GM23338 (cell line): ENCODE results near the gene LRP1-AS. TPM values are rescaled to one million over a fixed set of nuclear protein-coding genes. Genes with fewer than 3 reads are reported as not detected.

Experiments
- ATAC-seq: fragments of 200-7000 bp; cut with Tn5 transposase; 3 replicates; pipeline ENCODE4 v1.9.1; 2020
- DNase-seq: peaks from one replicate; pipeline ENCODE4 v3.0.0-alpha.2; 2015; ENCODE audit warnings: low spot score
- H2AFZ ChIP-seq: fragments of 200-600 bp; sonication (generic); 2 replicates; pipeline ENCODE4 v1.8.0; 2016; ENCODE audit warnings: antibody characterized with exemption, mild to moderate bottlenecking, moderate library complexity
- H3F3A ChIP-seq: fragments of 200-600 bp; sonication (generic); replicated peaks from 2 replicates; pipeline ENCODE4 v1.8.0; 2017; ENCODE audit warnings: antibody characterized with exemption, mixed run types, low read depth
- H3K27ac ChIP-seq: fragments of 200-600 bp; sonication (generic); 2 replicates; pipeline ENCODE4 v1.6.1; 2016; ENCODE audit warnings: low read depth
- H3K27me3 ChIP-seq: fragments of 200-600 bp; sonication (generic); 2 replicates; pipeline ENCODE4 v1.8.0; 2016; ENCODE audit warnings: mild to moderate bottlenecking, mixed run types, moderate library complexity; ENCODE audit not compliant: insufficient read depth
- H3K36me3 ChIP-seq: fragments of 200-600 bp; sonication (generic); 2 replicates; pipeline ENCODE4 v1.8.0; 2016; ENCODE audit warnings: mild to moderate bottlenecking; ENCODE audit not compliant: insufficient read depth
- H3K4me1 ChIP-seq: fragments of 200-600 bp; sonication (generic); 2 replicates; pipeline ENCODE4 v1.8.0; 2016; ENCODE audit warnings: mild to moderate bottlenecking, moderate library complexity; ENCODE audit not compliant: insufficient read depth
- H3K4me2 ChIP-seq: fragments of 200-600 bp; sonication (generic); 2 replicates; pipeline ENCODE4 v1.7.1; 2017; ENCODE audit warnings: mixed run types
- H3K4me3 ChIP-seq: fragments of 200-600 bp; sonication (generic); 2 replicates; pipeline ENCODE4 v1.6.1; 2016; ENCODE audit warnings: mixed run types
- H3K79me2 ChIP-seq: fragments of 200-600 bp; sonication (generic); replicated peaks from 2 replicates; pipeline ENCODE4 v1.8.0; 2017; ENCODE audit warnings: mild to moderate bottlenecking; ENCODE audit not compliant: insufficient read depth
- H3K9me2 ChIP-seq: fragments of 200-600 bp; sonication (generic); 2 replicates; pipeline ENCODE4 v1.8.0; 2017; ENCODE audit not compliant: insufficient read depth
- H4K20me1 ChIP-seq: fragments of 200-600 bp; sonication (generic); replicated peaks from 2 replicates; pipeline ENCODE4 v1.8.0; 2017; ENCODE audit warnings: mild to moderate bottlenecking; ENCODE audit not compliant: insufficient read depth
- H3K27ac Mint-ChIP-seq: 2 replicates; pipeline ENCODE4 v1.8.0; 2020; ENCODE audit warnings: inconsistent platforms, mild to moderate bottlenecking, moderate library complexity, mixed read lengths
- H3K27me3 Mint-ChIP-seq: 3 replicates; pipeline ENCODE4 v1.8.0; 2022; ENCODE audit warnings: low read depth, mild to moderate bottlenecking, moderate library complexity, mixed read lengths, inconsistent platforms; ENCODE audit not compliant: insufficient read depth, poor library complexity
- H3K36me3 Mint-ChIP-seq: 3 replicates; pipeline ENCODE4 v1.8.0; 2021; ENCODE audit warnings: low read depth, mild to moderate bottlenecking, inconsistent platforms, moderate library complexity, mixed read lengths
- H3K4me1 Mint-ChIP-seq: 3 replicates; pipeline ENCODE4 v1.8.0; 2020; ENCODE audit warnings: mild to moderate bottlenecking, inconsistent platforms, mixed read lengths
- H3K4me3 Mint-ChIP-seq: 3 replicates; pipeline ENCODE4 v1.8.0; 2021; ENCODE audit warnings: moderate library complexity, mild to moderate bottlenecking, inconsistent platforms, mixed read lengths
- H3K9me3 Mint-ChIP-seq: 3 replicates; pipeline ENCODE4 v1.8.0; 2020; ENCODE audit warnings: moderate library complexity, mild to moderate bottlenecking, inconsistent platforms, mixed read lengths
- CREB1 ChIP-seq: fragments of 250-450 bp; sonication (Bioruptor Pico); IDR thresholded peaks from 2 replicates; pipeline ENCODE4 v1.5.0; 2020; ENCODE audit warnings: low read depth, mild to moderate bottlenecking, moderate library complexity
- EZH2phosphoT487 ChIP-seq: fragments of 200-600 bp; sonication (generic); IDR thresholded peaks from one replicate; pipeline ENCODE4 v1.8.1; 2018; ENCODE audit warnings: antibody characterized with exemption; ENCODE audit not compliant: unreplicated experiment
- JUNB ChIP-seq: IDR thresholded peaks from one replicate; pipeline ENCODE4 v1.6.1; 2016; ENCODE audit warnings: antibody characterized with exemption; ENCODE audit not compliant: unreplicated experiment
- NANOG ChIP-seq: IDR thresholded peaks from 2 replicates; pipeline ENCODE4 v1.6.1; 2016; ENCODE audit warnings: antibody characterized with exemption, borderline replicate concordance
- POLR2AphosphoS5 ChIP-seq: IDR thresholded peaks from 2 replicates; pipeline ENCODE4 v1.6.1; 2016; ENCODE audit warnings: antibody characterized with exemption, low read depth
- polyA plus RNA-seq: library from polyadenylated mRNA; unstranded; fragments of >200 nt; fragmentation: Nextera tagmentation; extraction: Ambion mirVana; gene quantifications from 2 replicates; pipeline ENCODE4 v1.2.1, GENCODE V29; 2016
- total RNA-seq: library from RNA; depleted of rRNA; stranded (reverse); fragments of >200 nt; shearing (Covaris generic); gene quantifications from 2 replicates; pipeline ENCODE4 v1.2.3, GENCODE V29; 2014
- TF ChIP-seq, protein P1 (sequence below): fragments of 250-450 bp; sonication (Bioruptor Pico); IDR thresholded peaks from 2 replicates; pipeline ENCODE4 v1.5.0; 2020; ENCODE audit warnings: mild to moderate bottlenecking, moderate library complexity
- TF ChIP-seq, protein P2 (sequence below): IDR thresholded peaks from 2 replicates; pipeline ENCODE4 v1.6.1; 2016; ENCODE audit warnings: antibody characterized with exemption

Gene LRP1-AS
- total and polyA plus RNA-seq, 2 experiments from 2014 or later, result 0.86 TPM; not detected in 1

DNA sequence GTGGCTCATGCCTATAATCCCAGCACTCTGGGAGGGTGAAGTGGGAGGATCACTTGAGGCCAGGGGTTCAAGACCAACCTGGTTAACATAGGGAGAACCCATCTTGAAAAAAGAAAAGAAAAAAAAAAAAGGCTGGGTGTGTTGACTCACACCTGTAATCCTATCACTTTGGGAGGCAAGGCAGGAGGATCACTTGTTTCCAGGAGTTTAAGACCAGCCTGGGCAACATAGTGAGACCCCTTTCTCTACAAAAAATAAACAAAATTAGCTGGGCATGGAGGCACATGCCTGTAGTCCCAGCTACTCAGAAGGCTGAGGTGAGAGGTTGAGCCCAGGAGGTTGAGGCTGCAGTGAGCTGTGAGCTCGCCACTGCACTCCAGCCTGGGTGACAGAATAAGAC, 23.0 kb upstream of the LRP1-AS start (continued):
- TF ChIP-seq, protein P1, sequence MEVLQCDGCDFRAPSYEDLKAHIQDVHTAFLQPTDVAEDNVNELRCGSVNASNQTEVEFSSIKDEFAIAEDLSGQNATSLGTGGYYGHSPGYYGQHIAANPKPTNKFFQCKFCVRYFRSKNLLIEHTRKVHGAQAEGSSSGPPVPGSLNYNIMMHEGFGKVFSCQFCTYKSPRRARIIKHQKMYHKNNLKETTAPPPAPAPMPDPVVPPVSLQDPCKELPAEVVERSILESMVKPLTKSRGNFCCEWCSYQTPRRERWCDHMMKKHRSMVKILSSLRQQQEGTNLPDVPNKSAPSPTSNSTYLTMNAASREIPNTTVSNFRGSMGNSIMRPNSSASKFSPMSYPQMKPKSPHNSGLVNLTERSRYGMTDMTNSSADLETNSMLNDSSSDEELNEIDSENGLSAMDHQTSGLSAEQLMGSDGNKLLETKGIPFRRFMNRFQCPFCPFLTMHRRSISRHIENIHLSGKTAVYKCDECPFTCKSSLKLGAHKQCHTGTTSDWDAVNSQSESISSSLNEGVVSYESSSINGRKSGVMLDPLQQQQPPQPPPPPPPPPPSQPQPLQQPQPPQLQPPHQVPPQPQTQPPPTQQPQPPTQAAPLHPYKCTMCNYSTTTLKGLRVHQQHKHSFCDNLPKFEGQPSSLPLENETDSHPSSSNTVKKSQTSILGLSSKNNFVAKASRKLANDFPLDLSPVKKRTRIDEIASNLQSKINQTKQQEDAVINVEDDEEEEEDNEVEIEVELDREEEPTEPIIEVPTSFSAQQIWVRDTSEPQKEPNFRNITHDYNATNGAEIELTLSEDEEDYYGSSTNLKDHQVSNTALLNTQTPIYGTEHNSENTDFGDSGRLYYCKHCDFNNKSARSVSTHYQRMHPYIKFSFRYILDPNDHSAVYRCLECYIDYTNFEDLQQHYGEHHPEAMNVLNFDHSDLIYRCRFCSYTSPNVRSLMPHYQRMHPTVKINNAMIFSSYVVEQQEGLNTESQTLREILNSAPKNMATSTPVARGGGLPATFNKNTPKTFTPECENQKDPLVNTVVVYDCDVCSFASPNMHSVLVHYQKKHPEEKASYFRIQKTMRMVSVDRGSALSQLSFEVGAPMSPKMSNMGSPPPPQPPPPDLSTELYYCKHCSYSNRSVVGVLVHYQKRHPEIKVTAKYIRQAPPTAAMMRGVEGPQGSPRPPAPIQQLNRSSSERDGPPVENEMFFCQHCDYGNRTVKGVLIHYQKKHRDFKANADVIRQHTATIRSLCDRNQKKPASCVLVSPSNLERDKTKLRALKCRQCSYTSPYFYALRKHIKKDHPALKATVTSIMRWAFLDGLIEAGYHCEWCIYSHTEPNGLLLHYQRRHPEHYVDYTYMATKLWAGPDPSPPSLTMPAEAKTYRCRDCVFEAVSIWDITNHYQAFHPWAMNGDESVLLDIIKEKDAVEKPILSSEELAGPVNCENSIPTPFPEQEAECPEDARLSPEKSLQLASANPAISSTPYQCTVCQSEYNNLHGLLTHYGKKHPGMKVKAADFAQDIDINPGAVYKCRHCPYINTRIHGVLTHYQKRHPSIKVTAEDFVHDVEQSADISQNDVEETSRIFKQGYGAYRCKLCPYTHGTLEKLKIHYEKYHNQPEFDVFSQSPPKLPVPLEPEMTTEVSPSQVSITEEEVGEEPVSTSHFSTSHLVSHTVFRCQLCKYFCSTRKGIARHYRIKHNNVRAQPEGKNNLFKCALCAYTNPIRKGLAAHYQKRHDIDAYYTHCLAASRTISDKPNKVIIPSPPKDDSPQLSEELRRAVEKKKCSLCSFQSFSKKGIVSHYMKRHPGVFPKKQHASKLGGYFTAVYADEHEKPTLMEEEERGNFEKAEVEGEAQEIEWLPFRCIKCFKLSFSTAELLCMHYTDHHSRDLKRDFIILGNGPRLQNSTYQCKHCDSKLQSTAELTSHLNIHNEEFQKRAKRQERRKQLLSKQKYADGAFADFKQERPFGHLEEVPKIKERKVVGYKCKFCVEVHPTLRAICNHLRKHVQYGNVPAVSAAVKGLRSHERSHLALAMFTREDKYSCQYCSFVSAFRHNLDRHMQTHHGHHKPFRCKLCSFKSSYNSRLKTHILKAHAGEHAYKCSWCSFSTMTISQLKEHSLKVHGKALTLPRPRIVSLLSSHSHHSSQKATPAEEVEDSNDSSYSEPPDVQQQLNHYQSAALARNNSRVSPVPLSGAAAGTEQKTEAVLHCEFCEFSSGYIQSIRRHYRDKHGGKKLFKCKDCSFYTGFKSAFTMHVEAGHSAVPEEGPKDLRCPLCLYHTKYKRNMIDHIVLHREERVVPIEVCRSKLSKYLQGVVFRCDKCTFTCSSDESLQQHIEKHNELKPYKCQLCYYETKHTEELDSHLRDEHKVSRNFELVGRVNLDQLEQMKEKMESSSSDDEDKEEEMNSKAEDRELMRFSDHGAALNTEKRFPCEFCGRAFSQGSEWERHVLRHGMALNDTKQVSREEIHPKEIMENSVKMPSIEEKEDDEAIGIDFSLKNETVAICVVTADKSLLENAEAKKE (CRISPR knock-in tag), result no peak
- no peak for TF ChIP-seq EZH2phosphoT487
- no peak for TF ChIP-seq JUNB
- TF ChIP-seq POLR2AphosphoS5, result no peak
- no peak for TF ChIP-seq NANOG

DNA sequence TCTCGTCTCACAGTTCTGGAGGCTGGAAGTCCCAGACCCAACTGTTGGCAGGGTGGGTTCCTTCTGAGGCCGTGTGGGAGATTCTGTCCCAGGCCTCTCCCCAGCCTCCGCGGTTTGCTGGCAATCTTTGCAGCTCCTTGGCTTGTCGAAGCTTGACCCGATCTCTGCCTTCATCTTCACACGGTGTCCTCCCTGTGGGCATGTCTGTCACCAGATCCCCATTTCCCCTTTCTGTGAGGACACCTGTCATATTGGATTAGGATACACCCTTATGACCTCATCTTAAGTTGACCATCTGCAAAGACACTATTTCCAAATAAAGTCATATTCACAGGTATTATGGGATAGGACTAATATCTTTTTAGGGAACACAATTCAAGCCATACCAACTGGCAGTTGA, 22.6 kb upstream of the LRP1-AS start:
- Histone ChIP-seq H3K27me3 (no peaks in the 10 kb centered on the region), H3K4me2 (no peak overlapping the region), H2AFZ (no peak overlapping the region), H3F3A (0 out of 2 replicates have a peak, but pooled peaks cover 4% of the 10 kb centered on the region), H3K4me1 (no peaks in the 10 kb centered on the region), H3K79me2 (no peaks in the 10 kb centered on the region), H3K27ac (0 out of 2 replicates have a peak overlapping the region, but pooled peaks have one; percentile 55), H3K36me3 (peaks cover 23% of the 10 kb centered on the region), H3K4me3 (no peak overlapping the region), H3K9me2 (no peaks in the 10 kb centered on the region), H4K20me1 (peaks cover 13% of the 10 kb centered on the region; the same call in 1 of the 2 replicates)
- no peaks in the 10 kb centered on the region; the same call in 1 of the 3 replicates for H3K9me3 Mint-ChIP-seq
- no peak overlapping the region for H3K4me3 Mint-ChIP-seq
- peaks cover 89% of the 10 kb centered on the region for H3K36me3 Mint-ChIP-seq
- DNase-seq, result no peak
- H3K27ac Mint-ChIP-seq, result no peak overlapping the region; the same call in 1 of the 2 replicates
- TF ChIP-seq CREB1 (CRISPR knock-in tag), result no peak
- TF ChIP-seq, protein P1 (CRISPR knock-in tag), result no peak
- TF ChIP-seq, protein P2, sequence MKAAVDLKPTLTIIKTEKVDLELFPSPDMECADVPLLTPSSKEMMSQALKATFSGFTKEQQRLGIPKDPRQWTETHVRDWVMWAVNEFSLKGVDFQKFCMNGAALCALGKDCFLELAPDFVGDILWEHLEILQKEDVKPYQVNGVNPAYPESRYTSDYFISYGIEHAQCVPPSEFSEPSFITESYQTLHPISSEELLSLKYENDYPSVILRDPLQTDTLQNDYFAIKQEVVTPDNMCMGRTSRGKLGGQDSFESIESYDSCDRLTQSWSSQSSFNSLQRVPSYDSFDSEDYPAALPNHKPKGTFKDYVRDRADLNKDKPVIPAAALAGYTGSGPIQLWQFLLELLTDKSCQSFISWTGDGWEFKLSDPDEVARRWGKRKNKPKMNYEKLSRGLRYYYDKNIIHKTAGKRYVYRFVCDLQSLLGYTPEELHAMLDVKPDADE, result no peak
- peaks cover 6% of the 10 kb centered on the region for H3K4me1 Mint-ChIP-seq
- peaks cover 18% of the 10 kb centered on the region for H3K27me3 Mint-ChIP-seq
- ATAC-seq, result no peak
